Measurements from ENCODE around the gene MRPL52.

The MRPL52 gene

GRCh38 chr14:22871224-22872032, 41.7 kb downstream of the MRPL52 start, which contains the start of gene LRP10 (continued):
- TF ChIP-seq ZNF76 (tag by site-specific recombination; IDR thresholded peaks at IDR 0.05; ENCODE audit: borderline replicate concordance, low read depth) = no peak
- no peak for TF ChIP-seq ZFP37 (tag by site-specific recombination; IDR thresholded peaks at IDR 0.05)
- 0 out of 2 replicates have a peak, but pooled peaks have one; percentile 12 for TF ChIP-seq ZNF518A (tag by site-specific recombination; conservative IDR thresholded peaks at IDR 0.05; ENCODE audit: low read depth)
- no peak for TF ChIP-seq SALL2 (tag by site-specific recombination; IDR thresholded peaks at IDR 0.05; ENCODE audit: borderline replicate concordance)
- no peak for TF ChIP-seq ZNF701 (tag by site-specific recombination; IDR thresholded peaks at IDR 0.05)
- TF ChIP-seq ZNF658 (tag by site-specific recombination; IDR thresholded peaks at IDR 0.05) = no peak
- no peak; the same call in none of the 2 replicates for TF ChIP-seq ZBTB11 (tag by site-specific recombination; conservative IDR thresholded peaks at IDR 0.05; ENCODE audit: low read depth)
- no peak for TF ChIP-seq ZNF112 (tag by site-specific recombination; IDR thresholded peaks at IDR 0.05)
- TF ChIP-seq ZBTB7A (tag by site-specific recombination; IDR thresholded peaks at IDR 0.05; ENCODE audit: low read depth) = no peak
- TF ChIP-seq ZNF10 (tag by site-specific recombination; IDR thresholded peaks at IDR 0.05) = no peak
- no peak for TF ChIP-seq ZNF302 (tag by site-specific recombination; IDR thresholded peaks at IDR 0.05; ENCODE audit: low read depth)
- no peak for TF ChIP-seq PRDM4 (tag by site-specific recombination; IDR thresholded peaks at IDR 0.05)
- TF ChIP-seq ZNF324 (tag by site-specific recombination; IDR thresholded peaks at IDR 0.05) = no peak; the same call in 1 of the 2 replicates
- TF ChIP-seq ZEB2 (tag by site-specific recombination; IDR thresholded peaks at IDR 0.05) = no peak; the same call in none of the 2 replicates
- TF ChIP-seq ZNF473 (tag by site-specific recombination; IDR thresholded peaks at IDR 0.05) = no peak
- TF ChIP-seq WT1 (tag by site-specific recombination; IDR thresholded peaks at IDR 0.05) = no peak
- TF ChIP-seq ZNF341 (tag by site-specific recombination; IDR thresholded peaks at IDR 0.05; ENCODE audit: low read depth) = peak; percentile 46
- TF ChIP-seq ZNF311 (tag by site-specific recombination; IDR thresholded peaks at IDR 0.05; ENCODE audit: borderline replicate concordance) = no peak
- TF ChIP-seq ZNF292 (tag by site-specific recombination; IDR thresholded peaks at IDR 0.05; ENCODE audit: borderline replicate concordance, low read depth) = no peak
- peak; percentile 18; the same call in 1 of the 2 replicates for TF ChIP-seq ZNF580 (tag by site-specific recombination; IDR thresholded peaks at IDR 0.05)
- TF ChIP-seq ZNF791 (tag by site-specific recombination; IDR thresholded peaks at IDR 0.05) = no peak
- TF ChIP-seq YY1 (tag by site-specific recombination; IDR thresholded peaks at IDR 0.05) = no peak
- no peak for TF ChIP-seq HOXC10 (CRISPR knock-in tag; IDR thresholded peaks at IDR 0.05)
- no peak for TF ChIP-seq ELK4 (IDR thresholded peaks at IDR 0.05; ENCODE audit: borderline replicate concordance, low read depth, low read length)
- TF ChIP-seq ZNF843 (tag by site-specific recombination; IDR thresholded peaks at IDR 0.05) = no peak
- TF ChIP-seq ZNF654 (tag by site-specific recombination; IDR thresholded peaks at IDR 0.05; ENCODE audit: low read depth) = no peak
